ENCODE measurements around the gene SCN10A.

GRCh38 chr3:38740537-38740936 lies 75.5 kb downstream of the SCN10A start:
- no peak for TF ChIP-seq CTCF (IDR thresholded peaks at IDR 0.05)
- TF ChIP-seq POLR2A (IDR thresholded peaks at IDR 0.05) = no peak

Data from right lobe of liver (tissue), 4 donors.